GM12878 (cell line): ENCODE measurements around the gene STAB2. TPM values are rescaled to one million over a fixed set of nuclear protein-coding genes. Genes with fewer than 3 reads are reported as not detected.

ENCODE experiments used
- ASH2L ChIP-seq: fragments of 300-600, 200-600 bp; sonication (generic); IDR thresholded peaks from 2 replicates; pipeline ENCODE4 v1.6.1; 2017; ENCODE audit warnings: low read depth, mild to moderate bottlenecking, borderline replicate concordance
- ATF2 ChIP-seq: IDR thresholded peaks from 2 replicates; pipeline ENCODE4 v1.6.1; 2012; ENCODE audit warnings: low read length, inconsistent platforms
- BACH1 ChIP-seq: fragments of 450-650 bp; IDR thresholded peaks from 2 replicates; pipeline ENCODE4 v1.6.1; 2017; ENCODE audit warnings: mild to moderate bottlenecking, borderline replicate concordance
- CBX3 ChIP-seq: fragments of 200-600 bp; sonication (generic); IDR thresholded peaks from 2 replicates; pipeline ENCODE4 v1.6.1; 2016; ENCODE audit warnings: low read depth, borderline replicate concordance
- CHD2 ChIP-seq: IDR thresholded peaks from 2 replicates; pipeline ENCODE4 v1.6.1; 2011; ENCODE audit warnings: low read depth, low read length, improper control_type of control experiment, borderline replicate concordance
- CHD4 ChIP-seq: fragments of 200-600 bp; sonication (generic); IDR thresholded peaks from 2 replicates; pipeline ENCODE4 v1.6.1; 2016; ENCODE audit warnings: mild to moderate bottlenecking
- CREB1 ChIP-seq: IDR thresholded peaks from 2 replicates; pipeline ENCODE4 v1.6.1; 2012; ENCODE audit warnings: low read depth, mild to moderate bottlenecking, inconsistent platforms
- CUX1 ChIP-seq: IDR thresholded peaks from 2 replicates; pipeline ENCODE4 v1.6.1; 2012; ENCODE audit warnings: improper control_type of control experiment, low read depth, low read length; ENCODE audit not compliant: insufficient replicate concordance
- EED ChIP-seq: sonication (generic); IDR thresholded peaks from 2 replicates; pipeline ENCODE4 v1.6.1; 2016; ENCODE audit warnings: antibody characterized with exemption, low read depth
- FOXM1 ChIP-seq: IDR thresholded peaks from 2 replicates; pipeline ENCODE4 v1.6.1; 2012; ENCODE audit warnings: low read depth, mild to moderate bottlenecking, inconsistent platforms, low read length, moderate library complexity
- HCFC1 ChIP-seq: fragments of 150-350 bp; IDR thresholded peaks from 2 replicates; pipeline ENCODE4 v1.6.1; 2014; ENCODE audit warnings: low read length
- IKZF1 ChIP-seq: fragments of 450-650 bp; conservative IDR thresholded peaks from 2 replicates; pipeline ENCODE4 v1.6.1; 2017; ENCODE audit warnings: antibody characterized with exemption, mild to moderate bottlenecking
- JUNB ChIP-seq: IDR thresholded peaks from 2 replicates; pipeline ENCODE4 v1.6.1; 2016; ENCODE audit warnings: antibody characterized with exemption, mild to moderate bottlenecking
- MYB ChIP-seq: fragments of 150-350 bp; IDR thresholded peaks from 2 replicates; pipeline ENCODE4 v1.6.1; 2014; ENCODE audit warnings: mild to moderate bottlenecking, low read depth, low read length, borderline replicate concordance
- NBN ChIP-seq: fragments of 450-650 bp; IDR thresholded peaks from 2 replicates; pipeline ENCODE4 v1.6.1; 2016
- PAX5 ChIP-seq: IDR thresholded peaks from 2 replicates; pipeline ENCODE4 v1.6.1; 2011; ENCODE audit warnings: low read depth, low read length, borderline replicate concordance
- POLR2AphosphoS5 ChIP-seq: IDR thresholded peaks from 2 replicates; pipeline ENCODE4 v1.6.1; 2011; ENCODE audit warnings: mild to moderate bottlenecking, low read length, inconsistent platforms
- SIN3A ChIP-seq: IDR thresholded peaks from 2 replicates; pipeline ENCODE4 v1.6.1; 2012; ENCODE audit warnings: low read depth, low read length, improper control_type of control experiment
- SPI1 ChIP-seq: IDR thresholded peaks from 2 replicates; pipeline ENCODE4 v1.6.1; 2011; ENCODE audit warnings: low read depth, mild to moderate bottlenecking, low read length, moderate library complexity, borderline replicate concordance; ENCODE audit not compliant: insufficient read depth
- SRF ChIP-seq, 2 experiments: IDR thresholded peaks; 2 replicates each; pipeline ENCODE4 v1.6.1; 2011; ENCODE audit warnings: low read depth in 2 of 2, low read length in 2 of 2, mild to moderate bottlenecking in 1 of 2, moderate library complexity in 1 of 2
- SUZ12 ChIP-seq: fragments of 200-600 bp; sonication (generic); IDR thresholded peaks from one replicate; pipeline ENCODE4 v1.6.1; 2018; ENCODE audit warnings: antibody characterized with exemption, mild to moderate bottlenecking; ENCODE audit not compliant: unreplicated experiment
- TAF1 ChIP-seq: IDR thresholded peaks from 2 replicates; pipeline ENCODE4 v1.6.1; 2011; ENCODE audit warnings: mild to moderate bottlenecking, low read depth, low read length, borderline replicate concordance
- ZNF274 ChIP-seq: IDR thresholded peaks from one replicate; pipeline ENCODE4 v1.8.0; 2011; ENCODE audit not compliant: insufficient read length, insufficient read depth
- polyA plus RNA-seq, 11 experiments: library from polyadenylated mRNA; depleted of rRNA in 4 of 11; unstranded in 6 of 11; stranded (reverse) in 5 of 11; fragments of >200 nt; fragmentation: Nextera tagmentation in 4 of 11; fragmentation: Illumina TruSeq in 1 of 11; extraction: Ambion mirVana in 4 of 11; extraction: Trizol in 1 of 11; gene quantifications; 1 replicate in 1 of 11; 2 replicates in 10 of 11; pipeline versions ENCODE4 v1.2.1 to v1.2.3, GENCODE V29; 2011 to 2016; ENCODE audit warnings: inconsistent platforms in 2 of 11, missing spikeins in 2 of 11, low read depth in 1 of 11
- total RNA-seq, 4 experiments: library from RNA; depleted of rRNA in 3 of 4; stranded (reverse); fragments of >200 nt in 3 of 4; fragmentation: Illumina TruSeq in 1 of 4; extraction: Trizol in 1 of 4; gene quantifications; 2 replicates each; pipeline versions ENCODE4 v1.2.1 to v1.2.3, GENCODE V29; 2013 to 2021
- TF ChIP-seq, protein P1 (sequence below): fragments of 450-650 bp; IDR thresholded peaks from 2 replicates; pipeline ENCODE4 v1.6.1; 2017; ENCODE audit warnings: borderline replicate concordance
- TF ChIP-seq, protein P2 (sequence below): fragments of 150-350 bp; IDR thresholded peaks from 2 replicates; pipeline ENCODE4 v1.6.1; 2014; ENCODE audit warnings: mild to moderate bottlenecking, low read depth, low read length

The STAB2 gene
- total and polyA plus RNA-seq, 10 of the 15 experiments (the other 5 are each of a cell fraction or from before 2014, with no cell fraction given), result 0.37 TPM; not detected in 9

- TF ChIP-seq SIN3A (no peak), HCFC1 (no peak), CBX3 (no peak), IKZF1 (no peak), CUX1 (no peak), EED (peak; percentile 60; the same call in 1 of the 2 replicates), CHD4 (no peak), BACH1 (no peak), ATF2 (peak; percentile 29; the same call in 1 of the 2 replicates), POLR2AphosphoS5 (no peak), ASH2L (no peak), TAF1 (no peak), SPI1 (no peak), JUNB (peak; percentile 84), FOXM1 (peak; percentile 69; the same call in 1 of the 2 replicates), CHD2 (no peak), NBN (no peak), CREB1 (no peak), PAX5 (no peak), ZNF274 (no peak), SRF (IDR thresholded peaks at IDR 0.05; ENCODE audit: low read depth in 2 of 2, low read length in 2 of 2) (no peak), SUZ12 (no peak), MYB (no peak)
- TF ChIP-seq, protein P1, sequence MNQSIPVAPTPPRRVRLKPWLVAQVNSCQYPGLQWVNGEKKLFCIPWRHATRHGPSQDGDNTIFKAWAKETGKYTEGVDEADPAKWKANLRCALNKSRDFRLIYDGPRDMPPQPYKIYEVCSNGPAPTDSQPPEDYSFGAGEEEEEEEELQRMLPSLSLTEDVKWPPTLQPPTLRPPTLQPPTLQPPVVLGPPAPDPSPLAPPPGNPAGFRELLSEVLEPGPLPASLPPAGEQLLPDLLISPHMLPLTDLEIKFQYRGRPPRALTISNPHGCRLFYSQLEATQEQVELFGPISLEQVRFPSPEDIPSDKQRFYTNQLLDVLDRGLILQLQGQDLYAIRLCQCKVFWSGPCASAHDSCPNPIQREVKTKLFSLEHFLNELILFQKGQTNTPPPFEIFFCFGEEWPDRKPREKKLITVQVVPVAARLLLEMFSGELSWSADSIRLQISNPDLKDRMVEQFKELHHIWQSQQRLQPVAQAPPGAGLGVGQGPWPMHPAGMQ, result no peak
- TF ChIP-seq, protein P2, sequence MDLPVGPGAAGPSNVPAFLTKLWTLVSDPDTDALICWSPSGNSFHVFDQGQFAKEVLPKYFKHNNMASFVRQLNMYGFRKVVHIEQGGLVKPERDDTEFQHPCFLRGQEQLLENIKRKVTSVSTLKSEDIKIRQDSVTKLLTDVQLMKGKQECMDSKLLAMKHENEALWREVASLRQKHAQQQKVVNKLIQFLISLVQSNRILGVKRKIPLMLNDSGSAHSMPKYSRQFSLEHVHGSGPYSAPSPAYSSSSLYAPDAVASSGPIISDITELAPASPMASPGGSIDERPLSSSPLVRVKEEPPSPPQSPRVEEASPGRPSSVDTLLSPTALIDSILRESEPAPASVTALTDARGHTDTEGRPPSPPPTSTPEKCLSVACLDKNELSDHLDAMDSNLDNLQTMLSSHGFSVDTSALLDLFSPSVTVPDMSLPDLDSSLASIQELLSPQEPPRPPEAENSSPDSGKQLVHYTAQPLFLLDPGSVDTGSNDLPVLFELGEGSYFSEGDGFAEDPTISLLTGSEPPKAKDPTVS, result no peak
Measured at GRCh38 chr12:103588680-103589079, 1.6 kb downstream of the STAB2 start (continued).
